HEK293 (cell line): ENCODE data around the gene GLTP.
A peak's percentile ranks its signal among the peaks of the same experiment; 100 is the strongest.

Experiments
- KLF9 ChIP-seq: fragments of 450-650 bp; formaldehyde crosslinking; IDR thresholded peaks from 2 replicates; pipeline ENCODE4 v1.5.1; 2016; ENCODE audit warnings: missing biosample characterization, missing genetic modification characterization, low read depth
- SALL2 ChIP-seq: fragments of 450-650 bp; formaldehyde crosslinking; IDR thresholded peaks from 2 replicates; pipeline ENCODE4 v1.5.0; 2017; ENCODE audit warnings: missing biosample characterization, mild to moderate bottlenecking, missing genetic modification characterization, borderline replicate concordance
- SP2 ChIP-seq: fragments of 450-650 bp; formaldehyde crosslinking; IDR thresholded peaks from 2 replicates; pipeline ENCODE4 v1.5.1; 2016; ENCODE audit warnings: missing biosample characterization, missing genetic modification characterization
- ZBTB7A ChIP-seq: fragments of 450-650 bp; formaldehyde crosslinking; IDR thresholded peaks from 2 replicates; pipeline ENCODE4 v1.5.1; 2016; ENCODE audit warnings: low read depth, missing biosample characterization, missing genetic modification characterization
- ZFP37 ChIP-seq: fragments of 450-650 bp; formaldehyde crosslinking; IDR thresholded peaks from 2 replicates; pipeline ENCODE4 v1.5.1; 2016; ENCODE audit warnings: missing biosample characterization, missing genetic modification characterization
- ZIC2 ChIP-seq: fragments of 450-650 bp; formaldehyde crosslinking; IDR thresholded peaks from 2 replicates; pipeline ENCODE4 v1.5.1; 2016; ENCODE audit warnings: missing biosample characterization, missing genetic modification characterization
- ZNF114 ChIP-seq: fragments of 450-650 bp; formaldehyde crosslinking; IDR thresholded peaks from 2 replicates; pipeline ENCODE4 v1.5.0; 2017; ENCODE audit warnings: missing biosample characterization, missing genetic modification characterization
- ZNF121 ChIP-seq: fragments of 450-650 bp; formaldehyde crosslinking; IDR thresholded peaks from 2 replicates; pipeline ENCODE4 v1.5.1; 2016; ENCODE audit warnings: missing biosample characterization, missing genetic modification characterization
- ZNF138 ChIP-seq: fragments of 450-650 bp; formaldehyde crosslinking; IDR thresholded peaks from 2 replicates; pipeline ENCODE4 v1.5.1; 2016; ENCODE audit warnings: missing biosample characterization, missing genetic modification characterization, borderline replicate concordance
- ZNF140 ChIP-seq: fragments of 450-650 bp; formaldehyde crosslinking; IDR thresholded peaks from 2 replicates; pipeline ENCODE4 v1.5.1; 2016; ENCODE audit warnings: missing biosample characterization, missing genetic modification characterization
- ZNF202 ChIP-seq: fragments of 450-650 bp; formaldehyde crosslinking; IDR thresholded peaks from 2 replicates; pipeline ENCODE4 v1.5.1; 2016; ENCODE audit warnings: missing biosample characterization, missing genetic modification characterization, borderline replicate concordance
- ZNF266 ChIP-seq: fragments of 450-650 bp; formaldehyde crosslinking; IDR thresholded peaks from 2 replicates; pipeline ENCODE4 v1.5.1; 2016; ENCODE audit warnings: missing biosample characterization, missing genetic modification characterization, low read depth
- ZNF274 ChIP-seq, 2 experiments: fragments of 200-500 bp in 1 of 2; fragments of 450-650 bp in 1 of 2; sonication (Bioruptor generic) in 1 of 2; formaldehyde crosslinking in 1 of 2; IDR thresholded peaks; 2 replicates each; pipeline versions ENCODE4 v1.5.1 to v1.6.1; 2014 to 2016; ENCODE audit warnings: borderline replicate concordance in 1 of 2, inconsistent platforms in 1 of 2, low read length in 1 of 2, missing biosample characterization in 1 of 2, missing genetic modification characterization in 1 of 2
- ZNF324 ChIP-seq: fragments of 450-650 bp; formaldehyde crosslinking; IDR thresholded peaks from 2 replicates; pipeline ENCODE4 v1.5.1; 2016; ENCODE audit warnings: missing biosample characterization, missing genetic modification characterization
- ZNF341 ChIP-seq: fragments of 450-650 bp; formaldehyde crosslinking; IDR thresholded peaks from 2 replicates; pipeline ENCODE4; 2016; ENCODE audit warnings: low read depth, missing biosample characterization, missing genetic modification characterization
- ZNF501 ChIP-seq: fragments of 450-650 bp; formaldehyde crosslinking; IDR thresholded peaks from 2 replicates; pipeline ENCODE4 v1.5.1; 2016; ENCODE audit warnings: missing biosample characterization, missing genetic modification characterization
- ZNF629 ChIP-seq: fragments of 450-650 bp; formaldehyde crosslinking; IDR thresholded peaks from 2 replicates; pipeline ENCODE4 v1.5.1; 2017; ENCODE audit warnings: missing biosample characterization, missing genetic modification characterization
- ZNF660 ChIP-seq: fragments of 450-650 bp; IDR thresholded peaks from 2 replicates; pipeline ENCODE4 v1.5.1; 2018; ENCODE audit warnings: missing biosample characterization, mild to moderate bottlenecking, missing genetic modification characterization
- ZSCAN23 ChIP-seq: fragments of 450-650 bp; formaldehyde crosslinking; IDR thresholded peaks from 2 replicates; pipeline ENCODE4 v1.5.1; 2016; ENCODE audit warnings: missing biosample characterization, missing genetic modification characterization
- TF ChIP-seq, protein P1 (sequence below): fragments of 450-650 bp; formaldehyde crosslinking; IDR thresholded peaks from 2 replicates; pipeline ENCODE4 v1.5.1; 2016; ENCODE audit warnings: missing biosample characterization, missing genetic modification characterization
- TF ChIP-seq, protein P2 (sequence below): fragments of 450-650 bp; formaldehyde crosslinking; IDR thresholded peaks from 2 replicates; pipeline ENCODE4 v1.5.1; 2016; ENCODE audit warnings: missing biosample characterization, missing genetic modification characterization
- TF ChIP-seq, protein P3 (sequence below): fragments of 450-650 bp; formaldehyde crosslinking; IDR thresholded peaks from 2 replicates; pipeline ENCODE4 v1.5.1; 2016; ENCODE audit warnings: missing biosample characterization, missing genetic modification characterization
- TF ChIP-seq, protein P4 (sequence below): fragments of 450-650 bp; formaldehyde crosslinking; optimal IDR thresholded peaks from 2 replicates; pipeline ENCODE3; 2016; ENCODE audit warnings: missing biosample characterization, mild to moderate bottlenecking, missing genetic modification characterization
- TF ChIP-seq, protein P5 (sequence below): fragments of 450-650 bp; formaldehyde crosslinking; IDR thresholded peaks from 2 replicates; pipeline ENCODE4 v1.5.1; 2016; ENCODE audit warnings: missing biosample characterization, missing genetic modification characterization
- TF ChIP-seq, protein P6 (sequence below): fragments of 450-650 bp; formaldehyde crosslinking; IDR thresholded peaks from 2 replicates; pipeline ENCODE4 v1.5.1; 2016; ENCODE audit warnings: missing biosample characterization, missing genetic modification characterization
- TF ChIP-seq, protein P7 (sequence below): fragments of 450-650 bp; formaldehyde crosslinking; IDR thresholded peaks from 2 replicates; pipeline ENCODE4 v1.5.1; 2017; ENCODE audit warnings: missing biosample characterization, missing genetic modification characterization

The GLTP gene

DNA sequence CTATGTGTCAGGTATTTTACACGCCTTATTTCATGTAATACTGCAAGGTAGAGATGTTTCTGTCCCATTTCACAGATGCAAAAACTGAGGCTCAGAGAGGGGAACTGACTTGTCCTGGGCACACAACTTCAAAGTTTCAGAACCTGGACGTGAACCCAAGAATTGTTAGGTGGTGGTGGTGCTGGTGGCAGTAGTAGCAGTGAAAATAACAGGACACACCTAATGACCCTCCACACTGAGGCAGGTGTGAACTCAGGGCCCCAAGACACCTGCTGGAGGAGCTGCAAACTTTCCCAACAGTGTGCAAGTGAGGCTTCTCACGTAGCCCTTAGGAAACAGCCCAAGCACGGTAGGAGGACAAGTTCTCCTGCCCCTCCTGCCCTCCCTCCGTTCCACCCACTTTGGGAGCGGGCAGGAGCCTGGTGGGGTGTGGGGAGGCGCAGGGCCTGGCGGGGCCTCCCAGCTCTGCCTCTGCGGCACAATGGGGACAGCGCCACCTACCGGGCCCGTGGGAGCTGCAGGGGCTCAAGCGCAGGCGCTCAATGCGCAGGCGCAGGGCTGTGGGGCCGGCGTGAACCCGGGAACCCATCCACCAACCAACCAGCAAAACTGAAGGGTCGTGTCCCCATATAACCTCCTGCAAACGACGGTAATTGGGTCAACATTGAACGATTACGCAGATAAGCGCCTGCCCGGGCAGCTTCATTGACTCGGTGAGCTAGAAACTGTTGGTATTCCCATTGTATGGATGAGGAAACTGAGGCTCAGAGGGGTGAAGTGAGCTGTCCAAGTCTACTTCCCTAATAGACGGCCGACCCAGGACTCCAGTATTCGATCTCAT is 35.1 kb downstream of the GLTP start (continued):
- TF ChIP-seq, protein P1, sequence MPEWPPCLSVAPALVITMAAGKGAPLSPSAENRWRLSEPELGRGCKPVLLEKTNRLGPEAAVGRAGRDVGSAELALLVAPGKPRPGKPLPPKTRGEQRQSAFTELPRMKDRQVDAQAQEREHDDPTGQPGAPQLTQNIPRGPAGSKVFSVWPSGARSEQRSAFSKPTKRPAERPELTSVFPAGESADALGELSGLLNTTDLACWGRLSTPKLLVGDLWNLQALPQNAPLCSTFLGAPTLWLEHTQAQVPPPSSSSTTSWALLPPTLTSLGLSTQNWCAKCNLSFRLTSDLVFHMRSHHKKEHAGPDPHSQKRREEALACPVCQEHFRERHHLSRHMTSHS (tag by site-specific recombination): no peak
- TF ChIP-seq ZBTB7A (tag by site-specific recombination) (0 out of 2 replicates have a peak, but pooled peaks have one; percentile 36), ZNF501 (tag by site-specific recombination) (no peak), ZNF202 (tag by site-specific recombination) (no peak), ZNF324 (tag by site-specific recombination) (0 out of 2 replicates have a peak, but pooled peaks have one; percentile 45), ZNF341 (peak; percentile 68; the same call in 1 of the 2 replicates), ZNF114 (tag by site-specific recombination) (no peak), ZNF629 (tag by site-specific recombination) (0 out of 2 replicates have a peak, but pooled peaks have one; percentile 27), ZIC2 (tag by site-specific recombination) (peak; percentile 68; the same call in 1 of the 2 replicates), SP2 (peak; percentile 44; the same call in 1 of the 2 replicates), ZNF138 (tag by site-specific recombination) (no peak), ZNF266 (tag by site-specific recombination) (no peak), KLF9 (tag by site-specific recombination) (0 out of 2 replicates have a peak, but pooled peaks have one; percentile 25), ZFP37 (tag by site-specific recombination) (0 out of 2 replicates have a peak, but pooled peaks have one; percentile 37), ZNF274 (IDR thresholded peaks at IDR 0.05; ENCODE audit: low read length) (no peak), ZNF274 (tag by site-specific recombination; IDR thresholded peaks at IDR 0.05; ENCODE audit: borderline replicate concordance) (no peak), ZNF660 (tag by site-specific recombination) (peak; percentile 65; the same call in 1 of the 2 replicates), ZNF121 (tag by site-specific recombination) (peak; percentile 64; the same call in 1 of the 2 replicates), ZNF140 (tag by site-specific recombination) (no peak), ZSCAN23 (tag by site-specific recombination) (no peak), SALL2 (no peak)
- TF ChIP-seq, protein P2, sequence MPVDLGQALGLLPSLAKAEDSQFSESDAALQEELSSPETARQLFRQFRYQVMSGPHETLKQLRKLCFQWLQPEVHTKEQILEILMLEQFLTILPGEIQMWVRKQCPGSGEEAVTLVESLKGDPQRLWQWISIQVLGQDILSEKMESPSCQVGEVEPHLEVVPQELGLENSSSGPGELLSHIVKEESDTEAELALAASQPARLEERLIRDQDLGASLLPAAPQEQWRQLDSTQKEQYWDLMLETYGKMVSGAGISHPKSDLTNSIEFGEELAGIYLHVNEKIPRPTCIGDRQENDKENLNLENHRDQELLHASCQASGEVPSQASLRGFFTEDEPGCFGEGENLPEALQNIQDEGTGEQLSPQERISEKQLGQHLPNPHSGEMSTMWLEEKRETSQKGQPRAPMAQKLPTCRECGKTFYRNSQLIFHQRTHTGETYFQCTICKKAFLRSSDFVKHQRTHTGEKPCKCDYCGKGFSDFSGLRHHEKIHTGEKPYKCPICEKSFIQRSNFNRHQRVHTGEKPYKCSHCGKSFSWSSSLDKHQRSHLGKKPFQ (tag by site-specific recombination): peak; percentile 88
- TF ChIP-seq, protein P3, sequence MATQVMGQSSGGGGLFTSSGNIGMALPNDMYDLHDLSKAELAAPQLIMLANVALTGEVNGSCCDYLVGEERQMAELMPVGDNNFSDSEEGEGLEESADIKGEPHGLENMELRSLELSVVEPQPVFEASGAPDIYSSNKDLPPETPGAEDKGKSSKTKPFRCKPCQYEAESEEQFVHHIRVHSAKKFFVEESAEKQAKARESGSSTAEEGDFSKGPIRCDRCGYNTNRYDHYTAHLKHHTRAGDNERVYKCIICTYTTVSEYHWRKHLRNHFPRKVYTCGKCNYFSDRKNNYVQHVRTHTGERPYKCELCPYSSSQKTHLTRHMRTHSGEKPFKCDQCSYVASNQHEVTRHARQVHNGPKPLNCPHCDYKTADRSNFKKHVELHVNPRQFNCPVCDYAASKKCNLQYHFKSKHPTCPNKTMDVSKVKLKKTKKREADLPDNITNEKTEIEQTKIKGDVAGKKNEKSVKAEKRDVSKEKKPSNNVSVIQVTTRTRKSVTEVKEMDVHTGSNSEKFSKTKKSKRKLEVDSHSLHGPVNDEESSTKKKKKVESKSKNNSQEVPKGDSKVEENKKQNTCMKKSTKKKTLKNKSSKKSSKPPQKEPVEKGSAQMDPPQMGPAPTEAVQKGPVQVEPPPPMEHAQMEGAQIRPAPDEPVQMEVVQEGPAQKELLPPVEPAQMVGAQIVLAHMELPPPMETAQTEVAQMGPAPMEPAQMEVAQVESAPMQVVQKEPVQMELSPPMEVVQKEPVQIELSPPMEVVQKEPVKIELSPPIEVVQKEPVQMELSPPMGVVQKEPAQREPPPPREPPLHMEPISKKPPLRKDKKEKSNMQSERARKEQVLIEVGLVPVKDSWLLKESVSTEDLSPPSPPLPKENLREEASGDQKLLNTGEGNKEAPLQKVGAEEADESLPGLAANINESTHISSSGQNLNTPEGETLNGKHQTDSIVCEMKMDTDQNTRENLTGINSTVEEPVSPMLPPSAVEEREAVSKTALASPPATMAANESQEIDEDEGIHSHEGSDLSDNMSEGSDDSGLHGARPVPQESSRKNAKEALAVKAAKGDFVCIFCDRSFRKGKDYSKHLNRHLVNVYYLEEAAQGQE (tag by site-specific recombination): no peak
- TF ChIP-seq, protein P4, sequence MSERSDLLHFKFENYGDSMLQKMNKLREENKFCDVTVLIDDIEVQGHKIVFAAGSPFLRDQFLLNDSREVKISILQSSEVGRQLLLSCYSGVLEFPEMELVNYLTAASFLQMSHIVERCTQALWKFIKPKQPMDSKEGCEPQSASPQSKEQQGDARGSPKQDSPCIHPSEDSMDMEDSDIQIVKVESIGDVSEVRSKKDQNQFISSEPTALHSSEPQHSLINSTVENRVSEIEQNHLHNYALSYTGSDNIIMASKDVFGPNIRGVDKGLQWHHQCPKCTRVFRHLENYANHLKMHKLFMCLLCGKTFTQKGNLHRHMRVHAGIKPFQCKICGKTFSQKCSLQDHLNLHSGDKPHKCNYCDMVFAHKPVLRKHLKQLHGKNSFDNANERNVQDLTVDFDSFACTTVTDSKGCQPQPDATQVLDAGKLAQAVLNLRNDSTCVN: peak; percentile 31
- TF ChIP-seq, protein P5, sequence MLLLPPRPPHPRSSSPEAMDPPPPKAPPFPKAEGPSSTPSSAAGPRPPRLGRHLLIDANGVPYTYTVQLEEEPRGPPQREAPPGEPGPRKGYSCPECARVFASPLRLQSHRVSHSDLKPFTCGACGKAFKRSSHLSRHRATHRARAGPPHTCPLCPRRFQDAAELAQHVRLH (tag by site-specific recombination): peak; percentile 87; the same call in 1 of the 2 replicates
- TF ChIP-seq, protein P6, sequence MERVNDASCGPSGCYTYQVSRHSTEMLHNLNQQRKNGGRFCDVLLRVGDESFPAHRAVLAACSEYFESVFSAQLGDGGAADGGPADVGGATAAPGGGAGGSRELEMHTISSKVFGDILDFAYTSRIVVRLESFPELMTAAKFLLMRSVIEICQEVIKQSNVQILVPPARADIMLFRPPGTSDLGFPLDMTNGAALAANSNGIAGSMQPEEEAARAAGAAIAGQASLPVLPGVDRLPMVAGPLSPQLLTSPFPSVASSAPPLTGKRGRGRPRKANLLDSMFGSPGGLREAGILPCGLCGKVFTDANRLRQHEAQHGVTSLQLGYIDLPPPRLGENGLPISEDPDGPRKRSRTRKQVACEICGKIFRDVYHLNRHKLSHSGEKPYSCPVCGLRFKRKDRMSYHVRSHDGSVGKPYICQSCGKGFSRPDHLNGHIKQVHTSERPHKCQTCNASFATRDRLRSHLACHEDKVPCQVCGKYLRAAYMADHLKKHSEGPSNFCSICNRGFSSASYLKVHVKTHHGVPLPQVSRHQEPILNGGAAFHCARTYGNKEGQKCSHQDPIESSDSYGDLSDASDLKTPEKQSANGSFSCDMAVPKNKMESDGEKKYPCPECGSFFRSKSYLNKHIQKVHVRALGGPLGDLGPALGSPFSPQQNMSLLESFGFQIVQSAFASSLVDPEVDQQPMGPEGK (tag by site-specific recombination): peak; percentile 89
- TF ChIP-seq, protein P7, sequence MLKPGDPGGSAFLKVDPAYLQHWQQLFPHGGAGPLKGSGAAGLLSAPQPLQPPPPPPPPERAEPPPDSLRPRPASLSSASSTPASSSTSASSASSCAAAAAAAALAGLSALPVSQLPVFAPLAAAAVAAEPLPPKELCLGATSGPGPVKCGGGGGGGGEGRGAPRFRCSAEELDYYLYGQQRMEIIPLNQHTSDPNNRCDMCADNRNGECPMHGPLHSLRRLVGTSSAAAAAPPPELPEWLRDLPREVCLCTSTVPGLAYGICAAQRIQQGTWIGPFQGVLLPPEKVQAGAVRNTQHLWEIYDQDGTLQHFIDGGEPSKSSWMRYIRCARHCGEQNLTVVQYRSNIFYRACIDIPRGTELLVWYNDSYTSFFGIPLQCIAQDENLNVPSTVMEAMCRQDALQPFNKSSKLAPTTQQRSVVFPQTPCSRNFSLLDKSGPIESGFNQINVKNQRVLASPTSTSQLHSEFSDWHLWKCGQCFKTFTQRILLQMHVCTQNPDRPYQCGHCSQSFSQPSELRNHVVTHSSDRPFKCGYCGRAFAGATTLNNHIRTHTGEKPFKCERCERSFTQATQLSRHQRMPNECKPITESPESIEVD: no peak; the same call in 1 of the 2 replicates
